Activated CD8-positive, alpha-beta memory T cell treated with anti-CD3 and anti-CD28 coated beads for 48 hours (primary cell): ENCODE measurements around the gene OPCML.

Experiments used
- DNase-seq, 3 experiments: peaks; one replicate each; pipeline ENCODE4 v3.0.0-alpha.2; 2020; ENCODE audit warnings: low read depth in 2 of 3, low spot score in 2 of 3

The OPCML gene

DNA sequence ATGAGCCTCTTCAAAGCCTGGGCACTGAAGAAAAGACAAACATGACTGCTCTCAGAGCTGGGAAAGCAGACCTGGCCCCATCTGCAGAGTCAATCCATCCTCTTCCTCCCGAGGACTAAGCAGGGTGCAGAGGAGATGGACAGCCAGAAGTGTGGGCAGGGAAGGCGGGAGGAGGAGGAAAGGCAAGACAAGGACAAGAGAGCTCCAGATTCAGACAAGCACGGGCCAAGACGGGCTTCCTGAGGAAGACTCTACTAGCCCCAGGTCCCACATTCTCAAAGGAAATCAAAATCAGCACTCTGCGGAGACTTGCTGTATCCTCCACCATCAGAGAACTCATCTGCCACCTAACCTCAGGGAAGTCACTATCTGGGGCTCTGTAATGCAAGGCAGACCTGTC lies 28.5 kb downstream of the OPCML start:
- no peak for DNase-seq

DNA sequence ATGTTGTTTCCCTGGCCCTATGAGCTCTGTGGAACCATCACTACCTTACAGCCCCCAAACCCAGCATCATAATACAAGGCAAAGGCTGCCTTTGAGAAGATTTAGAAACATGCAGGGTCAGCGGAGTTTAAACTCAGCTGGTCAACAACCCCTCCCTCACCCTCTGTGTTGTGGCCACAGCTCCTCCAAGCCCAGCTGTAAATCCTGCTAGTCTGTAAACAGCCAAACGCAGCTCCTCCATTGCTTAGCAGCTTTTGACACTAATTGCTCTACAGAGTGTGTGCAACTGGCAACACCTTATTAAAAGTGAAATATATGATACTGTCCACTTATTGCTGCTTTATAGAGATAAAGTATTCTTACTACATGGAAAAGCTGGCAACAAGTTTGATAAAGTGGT lies 29.1 kb downstream of the OPCML start:
- no peak for DNase-seq

DNA sequence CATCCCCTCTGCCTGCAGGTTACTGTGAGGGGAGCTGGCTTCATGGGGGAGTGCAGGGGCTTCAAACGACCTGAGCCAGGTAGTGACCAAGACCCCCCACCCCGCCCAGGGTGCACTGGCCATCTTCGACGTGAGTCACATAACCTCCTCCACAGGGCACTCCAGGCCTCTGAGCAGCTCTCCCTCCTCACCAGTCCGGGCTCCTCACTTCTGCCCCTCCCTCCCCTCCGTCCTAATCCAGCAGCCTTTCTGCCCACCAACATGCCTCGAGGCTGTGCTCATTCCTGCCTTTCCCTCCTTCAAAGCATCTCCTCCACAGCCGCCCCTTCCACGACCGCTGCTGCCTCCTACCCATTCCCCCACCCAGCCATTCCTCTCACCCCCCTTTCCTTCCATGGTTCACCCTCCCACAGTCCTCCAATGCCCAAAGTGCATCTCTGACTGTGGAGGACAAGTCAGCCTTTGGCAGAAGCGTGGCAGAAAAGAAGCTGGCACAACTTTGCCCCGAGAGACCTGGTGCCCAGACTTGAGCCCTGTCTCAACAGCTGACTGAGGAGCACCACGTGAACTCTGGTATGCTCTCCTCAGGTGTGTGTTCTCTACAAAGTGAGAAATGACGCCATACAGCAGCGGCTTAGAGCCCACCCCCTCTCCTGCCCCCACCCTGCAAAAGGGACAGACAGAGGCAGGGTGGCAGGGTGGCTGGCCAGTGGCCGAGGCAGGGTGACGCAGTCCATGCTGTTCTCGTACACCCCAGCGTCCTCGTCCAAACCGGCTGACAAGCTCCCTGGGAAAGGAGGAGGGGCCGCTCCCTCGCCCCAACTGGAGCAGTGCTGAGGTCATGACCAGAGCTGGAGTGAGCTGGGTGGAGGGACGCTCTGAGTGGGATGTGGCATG lies 30.4 kb downstream of the OPCML start:
- DNase-seq = no peak

DNA sequence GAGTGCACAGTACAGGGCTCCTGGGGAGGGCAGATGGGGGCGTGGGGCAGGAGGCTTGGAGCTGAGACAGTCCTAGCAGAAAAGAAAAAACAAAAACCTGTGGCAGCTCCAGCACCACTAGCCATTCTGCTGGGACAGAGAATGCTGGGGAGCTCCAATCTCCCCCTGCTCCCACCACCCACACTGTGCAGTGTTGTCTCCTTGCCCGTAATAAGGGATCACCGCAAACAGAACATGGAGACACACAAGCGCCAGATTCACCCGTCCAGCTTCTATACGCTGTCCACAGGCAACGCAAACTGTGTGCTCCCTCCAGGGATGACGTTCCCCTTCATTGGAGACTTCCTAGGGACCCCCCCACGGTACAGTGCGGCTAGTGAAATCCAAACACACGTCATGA lies 31.4 kb downstream of the OPCML start:
- DNase-seq = no peak

DNA sequence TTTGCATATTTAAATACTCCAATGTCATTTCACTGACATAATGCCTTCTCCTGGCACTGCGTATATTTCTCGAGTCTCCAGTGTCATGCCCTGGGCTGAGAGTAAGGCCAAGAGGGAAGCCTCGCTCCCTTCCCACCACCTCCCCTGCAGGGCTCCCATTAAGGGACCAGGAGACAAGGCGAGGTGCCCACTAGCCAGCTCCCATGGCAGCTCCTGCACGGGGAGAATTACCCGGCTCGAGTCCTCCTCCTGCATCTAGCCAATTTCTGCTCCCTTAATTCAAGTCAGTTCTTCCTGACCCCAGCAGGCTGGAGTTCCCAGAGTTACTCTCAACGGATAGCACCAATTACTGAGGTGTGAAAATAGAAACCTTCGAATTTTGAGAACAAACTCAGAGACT lies 31.9 kb downstream of the OPCML start:
- DNase-seq = no peak

DNA sequence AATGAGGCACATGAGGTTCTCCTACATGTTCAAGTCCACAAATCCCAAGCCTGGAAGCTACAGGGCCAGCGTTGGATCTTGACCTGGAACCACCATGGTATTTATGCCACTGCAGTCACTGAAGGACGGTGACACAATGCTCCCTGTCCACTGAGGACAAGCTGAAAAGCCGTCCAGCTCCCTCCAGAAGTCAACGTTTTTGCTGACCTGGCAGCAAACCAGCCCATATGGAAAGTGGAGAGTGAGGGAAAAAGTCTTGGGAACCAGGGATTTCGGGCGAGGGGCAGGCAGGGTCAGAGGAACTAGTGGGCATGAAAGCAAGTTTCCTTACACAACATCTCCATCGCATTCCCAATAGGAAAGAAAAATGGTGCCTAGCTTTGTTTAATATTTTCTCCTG lies 33.3 kb downstream of the OPCML start:
- DNase-seq = no peak

DNA sequence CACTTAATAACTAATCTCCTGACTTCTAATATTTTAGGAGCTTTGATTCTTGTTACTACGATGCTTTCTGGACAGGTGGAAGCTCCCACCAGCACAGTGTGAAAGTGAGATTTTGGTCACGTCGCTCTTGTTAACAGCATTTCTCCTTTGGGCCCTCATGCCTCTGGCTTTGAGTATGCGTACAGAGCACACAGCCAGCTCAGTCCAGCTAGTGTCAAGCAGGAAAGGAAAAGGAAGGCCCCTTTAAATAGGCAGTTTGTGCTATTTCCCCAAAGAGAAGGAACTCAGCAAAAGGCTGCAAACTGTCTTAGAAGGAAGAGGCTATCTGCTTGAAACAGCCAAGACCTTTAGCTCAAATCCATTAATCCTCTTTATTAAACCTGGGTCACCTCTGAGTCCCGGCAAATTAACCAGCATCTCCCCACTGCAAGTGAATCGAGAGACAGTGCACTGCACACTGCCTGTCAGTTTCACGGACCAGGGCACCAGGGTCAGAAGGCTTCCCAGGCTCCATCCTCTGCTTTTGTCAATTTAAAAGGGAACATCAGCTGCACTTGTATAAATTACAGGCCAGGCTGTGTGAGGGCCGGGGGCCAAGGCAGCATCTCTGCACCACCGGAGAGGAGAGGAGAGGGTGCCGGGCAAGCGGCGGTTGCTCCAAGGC lies 34.7 kb downstream of the OPCML start:
- no peak for DNase-seq

DNA sequence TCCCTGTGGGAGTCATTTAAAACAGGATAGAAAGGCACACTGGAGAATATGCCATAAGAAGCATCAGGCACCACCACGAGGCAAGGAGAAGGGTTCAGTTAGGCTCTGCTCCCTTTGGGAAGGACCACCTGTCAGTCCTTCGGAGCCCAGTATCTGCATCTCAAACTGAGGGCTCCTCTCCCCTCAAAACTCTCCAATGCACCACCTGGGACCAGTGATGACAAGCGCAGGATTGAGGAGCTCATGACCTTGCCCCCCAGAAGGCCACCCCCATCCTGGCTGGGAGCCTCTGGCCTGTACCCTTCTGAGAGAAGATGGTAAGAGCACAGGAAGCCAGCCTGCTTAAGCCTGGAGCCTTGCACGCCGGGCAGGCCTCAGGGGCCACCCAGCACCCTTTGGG lies 39.4 kb downstream of the OPCML start:
- no peak for DNase-seq

DNA sequence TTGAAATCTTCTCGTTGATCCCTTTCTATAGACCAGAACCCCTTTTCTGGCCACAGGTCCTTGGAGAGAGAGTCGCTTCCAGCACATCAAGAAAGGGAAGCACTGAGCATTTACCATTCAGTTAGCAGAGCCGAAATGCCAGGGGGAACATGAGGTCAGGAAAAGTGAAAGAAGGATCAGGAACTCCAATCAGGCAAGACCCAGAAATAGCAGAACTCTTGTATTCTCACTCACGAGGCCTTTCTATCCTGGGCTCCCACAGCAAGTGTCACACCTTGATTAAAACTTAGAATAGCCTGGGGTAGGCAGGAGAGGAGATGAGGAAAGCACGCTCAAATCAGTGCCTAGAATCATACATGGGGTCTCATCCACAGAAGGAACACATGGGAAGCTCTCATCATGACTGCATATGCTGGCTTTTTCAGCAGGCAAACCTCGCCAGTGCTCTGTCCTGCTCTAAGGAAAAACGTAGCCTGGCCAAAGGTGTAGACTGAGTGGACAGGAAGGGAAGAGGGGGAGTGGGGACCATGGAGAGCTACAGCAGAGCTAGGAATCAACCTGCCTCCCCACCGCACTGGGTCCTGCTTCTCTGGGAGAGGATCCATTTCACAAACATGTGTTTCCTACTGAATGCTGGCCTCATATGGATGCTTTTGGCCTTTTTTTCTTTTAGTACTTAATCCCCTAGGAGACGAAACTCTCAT lies 40.5 kb downstream of the OPCML start:
- DNase-seq = no peak

DNA sequence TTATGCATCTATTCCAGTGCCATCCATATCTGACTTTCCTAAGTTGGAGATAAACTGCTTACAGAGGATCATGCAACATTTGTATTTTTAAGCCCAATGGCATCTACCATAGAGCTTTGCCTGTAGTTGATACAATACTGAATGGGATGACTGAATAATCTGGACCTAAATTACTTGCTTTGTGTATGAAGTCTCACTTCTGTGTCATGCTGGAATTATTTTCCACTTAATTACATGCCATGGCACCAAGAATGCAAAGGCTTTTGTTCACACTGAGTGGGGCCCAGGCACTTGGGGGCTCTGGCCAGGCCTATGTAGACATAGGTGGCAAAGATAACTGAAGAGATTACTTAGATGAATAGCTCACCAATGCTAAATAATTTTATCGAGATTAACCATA lies 51.6 kb downstream of the OPCML start:
- no peak for DNase-seq

DNA sequence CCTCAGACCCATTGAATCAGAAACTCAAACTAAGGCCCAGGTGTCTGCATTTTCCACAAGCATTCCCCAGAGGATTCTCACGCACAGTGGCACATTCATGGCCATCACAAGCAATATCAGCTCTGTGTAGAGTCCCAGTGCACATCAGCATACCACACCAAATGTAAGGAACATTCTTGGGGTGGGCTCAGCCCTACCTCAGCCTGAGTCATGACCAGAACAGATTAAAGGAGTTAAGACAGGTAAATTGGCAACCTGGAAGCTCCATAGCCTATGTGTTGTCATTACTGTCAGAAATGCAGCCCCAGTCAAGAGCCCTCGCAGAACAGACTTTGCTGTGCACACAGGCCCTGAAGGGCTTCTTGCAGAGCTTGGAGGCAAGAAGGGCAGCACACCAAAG lies 53.1 kb downstream of the OPCML start:
- no peak for DNase-seq

DNA sequence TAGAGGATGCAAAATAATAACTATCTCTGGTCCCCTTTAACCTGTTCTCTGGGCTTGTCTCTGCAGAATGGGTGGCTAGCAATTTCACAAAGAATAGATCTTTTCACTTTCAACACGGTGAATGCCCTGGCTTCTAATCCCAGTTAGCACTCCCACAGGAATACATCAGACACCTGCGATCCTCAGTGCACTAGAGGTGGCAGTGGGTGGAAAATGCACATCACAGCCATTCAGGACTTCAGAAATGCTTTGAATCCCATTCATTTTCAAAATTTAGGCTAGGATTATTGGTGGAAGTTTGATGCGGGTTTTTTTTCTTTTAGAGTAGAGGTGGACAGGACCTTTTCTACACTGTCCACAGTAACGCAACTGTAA lies 55.1 kb downstream of the OPCML start:
- DNase-seq = no peak

DNA sequence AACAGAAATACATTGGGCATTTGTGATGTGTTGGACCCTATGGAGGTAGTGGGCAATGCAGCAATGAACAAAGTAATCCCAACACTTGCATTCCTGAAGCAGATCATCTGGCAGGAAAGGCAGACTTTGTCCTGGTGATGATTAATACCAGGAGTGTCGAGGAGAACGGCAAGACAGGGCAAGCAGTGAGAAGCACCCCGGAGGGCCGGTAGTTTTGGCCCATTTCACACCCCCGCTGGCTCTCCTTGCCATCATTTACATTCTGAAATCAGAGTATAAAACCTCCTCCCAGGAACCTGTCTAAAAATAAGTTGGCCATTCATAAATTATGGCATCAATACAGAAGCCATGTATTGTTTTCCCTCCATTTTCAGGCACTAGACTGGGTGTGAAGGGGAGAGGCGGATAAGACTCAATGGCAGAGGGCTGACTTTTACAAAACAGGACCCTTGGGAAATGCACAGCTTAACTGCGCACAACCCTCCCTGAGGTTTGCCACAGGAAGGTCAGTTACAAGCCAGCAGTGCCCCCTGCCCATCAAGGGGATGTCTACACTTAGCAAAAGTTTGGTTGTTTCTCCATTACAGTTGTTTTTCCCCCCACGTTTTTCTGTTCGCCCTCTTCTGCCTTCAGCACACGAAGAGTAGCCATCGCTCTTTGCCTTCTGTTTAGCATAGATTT lies 55.6 kb downstream of the OPCML start:
- no peak for DNase-seq

DNA sequence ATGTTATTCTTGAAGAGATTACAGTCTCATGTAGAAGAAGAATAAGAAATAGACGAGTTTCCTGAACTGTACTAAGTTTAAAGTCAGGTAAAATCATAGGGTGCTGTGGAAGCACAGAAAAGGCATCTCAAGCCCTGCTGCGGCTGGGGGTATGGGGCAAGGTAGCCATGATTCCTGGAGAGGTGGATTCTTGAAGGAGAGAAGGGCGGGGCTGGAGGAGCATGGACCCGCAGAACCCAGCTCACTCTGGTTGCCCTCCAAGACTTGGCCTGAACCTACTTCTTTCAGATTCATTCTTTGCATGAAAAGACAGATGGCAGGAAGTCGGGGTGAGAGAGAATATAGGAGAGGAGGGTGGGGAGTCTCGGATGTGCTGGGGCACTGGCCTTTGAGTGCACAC lies 57.8 kb downstream of the OPCML start:
- no peak for DNase-seq

DNA sequence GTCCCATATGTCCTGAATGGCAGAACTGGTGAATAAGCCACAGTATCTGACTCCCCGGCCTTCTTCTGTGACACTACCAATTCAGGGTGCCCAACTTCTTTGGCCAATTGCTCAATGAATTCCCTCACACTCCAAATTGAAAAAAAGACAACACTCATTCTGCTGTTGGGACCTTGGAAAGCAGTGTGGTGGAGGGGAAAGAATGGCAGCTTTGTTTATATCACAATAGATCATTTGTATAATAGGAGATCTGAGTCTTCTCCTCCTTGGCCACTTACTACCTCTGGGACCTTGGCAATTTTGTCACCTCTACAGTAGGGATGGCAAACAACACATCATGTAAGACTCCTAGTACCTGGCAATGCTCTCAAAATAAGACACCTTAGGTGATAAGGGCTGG lies 64.6 kb downstream of the OPCML start:
- no peak for DNase-seq

DNA sequence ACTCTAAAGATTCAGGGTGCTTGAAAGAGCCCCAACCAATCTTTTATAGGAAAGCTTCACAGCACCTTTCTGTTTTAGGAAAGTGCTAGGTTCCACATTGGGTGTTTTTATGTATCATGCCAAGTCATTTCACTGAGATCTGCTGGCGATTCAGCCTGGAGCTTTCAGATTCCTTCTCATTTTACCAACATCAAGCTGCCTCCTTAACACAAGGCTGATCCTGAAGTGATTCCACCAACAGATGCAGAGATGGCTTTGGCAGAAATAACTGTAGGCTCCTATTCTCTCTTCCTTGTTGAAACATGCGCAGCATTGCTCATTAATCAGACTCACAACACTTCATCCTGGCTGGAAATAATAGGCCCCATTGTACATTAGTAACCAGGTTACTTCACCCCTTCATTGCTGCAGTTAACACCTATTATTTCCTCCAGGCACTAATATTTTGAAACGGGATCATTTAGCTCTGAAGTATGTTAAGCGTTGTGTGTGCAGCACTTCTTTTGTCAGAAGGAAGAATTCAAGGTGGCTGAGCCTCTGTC lies 89.0 kb downstream of the OPCML start:
- no peak for DNase-seq

DNA sequence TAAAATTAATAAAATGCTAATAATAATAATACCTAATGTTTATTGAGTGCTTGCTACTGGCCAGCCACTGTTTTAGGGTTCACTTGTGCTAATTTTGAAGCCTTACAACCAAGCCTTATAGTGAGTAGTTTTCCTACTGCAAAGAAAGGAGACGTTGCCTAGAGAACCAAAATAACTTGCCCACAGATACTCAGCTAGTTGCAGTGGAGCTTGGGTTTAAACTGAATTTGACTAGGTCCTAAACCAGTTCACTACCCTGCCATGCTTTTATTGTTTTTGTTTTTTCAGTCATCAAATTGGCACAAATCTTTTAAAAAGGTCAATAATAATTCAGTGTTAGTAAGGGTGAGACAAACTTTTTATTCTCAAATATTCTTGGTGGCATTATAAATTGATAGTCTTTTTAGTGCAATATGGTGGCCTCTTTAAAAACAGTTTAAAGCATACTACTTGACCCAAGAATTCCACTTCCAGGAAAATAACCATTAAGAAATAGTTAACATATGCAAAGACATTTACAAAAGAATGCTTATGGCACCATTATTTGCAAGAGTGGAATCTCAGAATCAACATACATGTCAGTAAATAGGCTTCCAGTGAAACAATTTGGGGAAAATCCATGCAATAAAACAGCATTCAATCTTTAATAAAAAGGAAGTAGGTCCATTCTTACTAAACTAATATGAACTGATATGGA lies 90.2 kb downstream of the OPCML start:
- DNase-seq = no peak

DNA sequence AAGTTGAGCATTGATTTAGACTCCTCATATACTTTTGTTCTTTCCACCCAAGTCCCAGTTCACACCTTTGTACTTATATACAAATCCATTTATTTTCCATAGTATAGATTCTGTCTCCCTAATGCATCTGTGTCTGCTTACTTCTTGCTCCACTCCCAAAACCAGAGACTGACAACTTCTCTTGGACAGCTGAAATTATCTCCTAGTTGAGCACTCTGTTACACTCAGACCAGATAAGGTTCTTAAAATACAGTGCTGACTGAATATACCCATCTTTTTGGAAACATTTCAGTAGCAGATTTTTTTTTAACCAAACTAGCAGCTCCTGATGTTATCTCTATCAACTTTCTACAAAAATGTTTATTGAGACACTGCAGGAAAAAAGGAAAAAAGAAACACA lies 106.3 kb downstream of the OPCML start:
- no peak for DNase-seq

DNA sequence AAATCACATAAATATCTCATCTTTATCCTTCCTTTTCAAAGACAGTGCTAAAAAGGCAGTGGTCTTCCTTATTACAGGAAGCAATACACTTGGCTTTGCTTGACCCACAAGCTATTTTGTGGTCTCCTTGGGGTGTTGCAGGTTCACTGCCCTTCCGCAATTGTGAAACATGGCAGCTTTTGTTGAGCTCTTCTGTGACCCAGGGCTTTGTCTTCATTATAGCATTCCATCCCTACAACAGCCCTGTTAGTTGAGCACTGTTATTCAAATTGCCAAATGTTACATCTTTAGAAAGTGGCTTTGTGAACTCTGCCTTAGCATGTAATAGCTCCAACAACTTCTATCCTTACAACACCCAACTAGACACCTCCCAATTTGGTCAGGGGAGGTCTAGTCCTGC lies 107.1 kb downstream of the OPCML start:
- no peak for DNase-seq

DNA sequence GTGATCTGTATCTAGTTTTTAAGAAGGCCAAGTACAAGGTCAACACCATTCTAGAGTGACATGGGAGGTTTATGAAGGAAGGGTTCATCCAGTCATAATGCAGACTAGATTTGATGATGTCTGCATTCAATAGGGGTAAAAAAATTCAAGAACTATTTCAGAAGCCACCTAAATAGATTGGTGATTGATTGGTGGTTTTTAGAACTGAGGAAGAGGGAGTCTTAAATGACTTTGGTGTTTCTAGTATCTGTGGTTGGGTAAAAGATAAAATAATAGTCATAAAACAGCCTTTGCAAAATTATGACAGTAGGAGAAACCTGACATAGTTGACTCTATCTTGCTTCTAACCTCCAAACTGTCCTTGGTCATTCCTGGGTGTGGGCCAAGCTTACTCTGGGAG lies 114.1 kb downstream of the OPCML start:
- no peak for DNase-seq

DNA sequence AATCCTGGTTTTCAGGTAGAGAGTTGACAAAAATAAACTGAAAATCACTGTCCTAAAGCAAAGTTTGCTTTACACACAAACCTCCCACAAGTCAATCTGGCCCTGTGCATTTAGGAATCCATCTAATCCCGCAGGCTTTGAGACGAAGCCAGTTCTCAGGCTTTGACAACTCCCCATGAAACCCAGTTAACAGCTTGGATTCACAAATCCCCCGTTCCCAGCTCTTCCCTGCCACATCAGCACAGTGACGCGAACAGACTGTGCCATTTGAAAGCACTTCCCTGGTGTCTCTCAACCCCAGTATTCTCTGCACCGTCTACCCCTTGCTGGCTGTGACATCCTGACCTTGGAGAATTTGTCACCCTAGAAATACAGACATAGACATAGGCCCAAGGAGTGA lies 117.8 kb downstream of the OPCML start:
- no peak for DNase-seq
